NCI-H345 treated with DMSO at 0.1 percent for 48 hours (cell line): Measurements from ENCODE around the gene CDKN2B-AS1.
A peak's percentile ranks its signal among the peaks of the same experiment; 100 is the strongest.

Experiments
- DNase-seq: peaks from one replicate; lab custom pipeline; 2025; ENCODE audit not compliant: unreplicated experiment; lab: John Stamatoyannopoulos, UW

Gene CDKN2B-AS1

DNA sequence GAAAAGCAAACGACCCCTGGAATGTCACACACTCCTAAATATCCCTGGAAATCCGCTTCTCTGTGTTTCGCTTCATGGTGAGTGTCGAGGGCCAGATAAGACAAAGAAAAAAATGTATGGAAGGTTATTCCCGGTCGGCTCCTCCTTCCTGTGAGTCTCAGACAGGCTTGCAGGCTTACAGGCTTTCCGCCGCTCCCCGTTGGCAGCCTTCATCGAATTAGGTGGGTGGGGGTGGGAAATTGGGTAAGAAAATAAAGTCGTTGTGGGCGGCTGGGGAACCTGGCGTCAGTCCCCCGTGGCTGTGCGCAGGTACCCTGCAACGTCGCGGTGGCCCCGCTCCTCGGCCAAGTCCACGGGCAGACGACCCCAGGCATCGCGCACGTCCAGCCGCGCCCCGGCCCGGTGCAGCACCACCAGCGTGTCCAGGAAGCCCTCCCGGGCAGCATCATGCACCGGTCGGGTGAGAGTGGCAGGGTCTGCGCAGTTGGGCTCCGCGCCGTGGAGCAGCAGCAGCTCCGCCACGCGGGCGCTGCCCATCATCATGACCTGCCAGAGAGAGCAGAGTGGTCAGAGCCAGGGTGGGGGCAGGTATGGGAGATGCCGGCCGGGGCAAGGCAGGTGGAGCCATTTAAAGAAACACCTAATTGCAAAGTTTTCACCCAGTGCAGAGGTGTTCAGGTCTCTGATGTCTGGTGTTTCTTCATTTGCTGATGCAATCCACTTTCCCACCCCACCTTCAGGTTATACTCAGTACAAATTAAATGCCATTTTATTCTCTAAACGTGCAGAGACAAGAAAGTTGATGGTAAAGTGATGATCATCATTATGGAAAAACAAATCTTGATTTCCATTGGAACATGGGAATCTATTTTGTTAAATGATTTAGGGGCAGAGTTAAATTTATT, 11.4 kb downstream of the CDKN2B-AS1 start:
- DNase-seq: no peak

DNA sequence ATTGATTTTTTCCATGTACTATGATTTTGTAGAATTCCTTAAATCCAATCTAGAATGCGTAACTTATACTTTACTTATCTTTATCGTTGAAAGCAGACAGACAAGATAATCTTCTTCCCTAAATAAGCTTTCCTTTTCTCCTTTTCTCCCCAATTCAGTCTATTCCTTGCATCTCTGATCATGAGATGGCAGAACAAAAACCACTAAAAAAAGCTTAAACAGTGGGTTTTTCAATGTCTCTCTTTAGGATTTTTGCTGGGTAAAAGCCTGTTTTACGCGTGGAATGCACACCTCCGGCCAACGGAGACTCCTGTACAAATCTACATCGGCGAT, 13.8 kb downstream of the CDKN2B-AS1 start:
- DNase-seq: no peak

DNA sequence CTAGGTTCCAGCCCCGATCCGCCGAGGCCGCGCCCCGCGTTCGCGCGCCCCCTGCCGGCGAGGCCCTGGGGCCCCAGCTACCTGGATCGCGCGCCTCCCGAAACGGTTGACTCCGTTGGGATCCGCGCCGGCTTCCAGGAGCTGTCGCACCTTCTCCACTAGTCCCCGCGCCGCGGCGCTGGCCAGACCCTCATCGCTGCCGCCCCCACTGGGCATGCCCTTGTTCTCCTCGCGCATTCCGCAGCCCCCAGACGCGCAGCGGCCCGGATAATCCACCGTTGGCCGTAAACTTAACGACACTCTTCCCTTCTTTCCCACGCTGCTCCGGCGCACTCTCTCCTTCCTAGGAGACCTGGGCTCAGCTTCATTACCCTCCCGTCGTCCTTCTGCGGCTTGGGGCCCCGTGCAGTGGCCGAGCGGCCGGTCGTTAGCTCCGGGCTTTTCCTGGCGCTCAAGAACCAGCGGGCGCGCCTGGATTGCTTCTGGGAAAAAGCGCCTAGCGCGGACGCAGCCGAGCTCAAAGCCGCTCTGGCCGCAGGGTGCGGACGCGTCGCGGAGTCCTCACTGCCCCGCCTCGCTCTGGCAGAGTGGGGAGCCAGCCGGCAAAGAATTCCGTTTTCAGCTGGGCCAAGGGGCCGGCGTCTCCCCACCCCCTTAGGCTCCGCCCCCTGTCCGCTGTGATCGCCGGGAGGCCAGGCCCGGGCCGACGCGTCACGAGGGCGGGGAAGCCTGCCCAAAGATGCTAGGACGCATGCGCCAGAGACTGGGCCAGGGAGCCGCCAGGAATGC, 14.3 kb downstream of the CDKN2B-AS1 start, which contains the start of gene CDKN2B:
TSS of gene CDKN2B (minus strand) at position 589 of the 789 bp plus-strand sequence. CDS start at position 237, 352 bp downstream.
- peak; percentile 84 for DNase-seq

DNA sequence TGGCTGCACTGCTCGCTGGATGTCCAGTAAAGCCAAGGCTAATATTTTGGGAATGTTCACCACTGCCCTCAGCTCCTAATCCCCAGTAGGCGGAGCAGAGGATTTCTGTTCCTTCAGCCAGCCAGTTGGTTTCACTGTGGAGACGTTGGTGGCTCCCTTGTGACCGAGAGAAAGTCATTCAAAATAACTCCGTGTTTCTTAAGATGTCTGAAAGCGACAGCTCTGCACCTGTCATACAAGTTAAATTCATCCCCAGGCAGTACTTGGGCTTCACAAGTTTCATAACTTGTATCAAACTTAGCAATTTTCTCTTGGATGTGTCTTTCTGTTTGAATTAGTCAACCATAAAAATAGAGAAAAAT, 14.9 kb downstream of the CDKN2B-AS1 start:
- DNase-seq: no peak

DNA sequence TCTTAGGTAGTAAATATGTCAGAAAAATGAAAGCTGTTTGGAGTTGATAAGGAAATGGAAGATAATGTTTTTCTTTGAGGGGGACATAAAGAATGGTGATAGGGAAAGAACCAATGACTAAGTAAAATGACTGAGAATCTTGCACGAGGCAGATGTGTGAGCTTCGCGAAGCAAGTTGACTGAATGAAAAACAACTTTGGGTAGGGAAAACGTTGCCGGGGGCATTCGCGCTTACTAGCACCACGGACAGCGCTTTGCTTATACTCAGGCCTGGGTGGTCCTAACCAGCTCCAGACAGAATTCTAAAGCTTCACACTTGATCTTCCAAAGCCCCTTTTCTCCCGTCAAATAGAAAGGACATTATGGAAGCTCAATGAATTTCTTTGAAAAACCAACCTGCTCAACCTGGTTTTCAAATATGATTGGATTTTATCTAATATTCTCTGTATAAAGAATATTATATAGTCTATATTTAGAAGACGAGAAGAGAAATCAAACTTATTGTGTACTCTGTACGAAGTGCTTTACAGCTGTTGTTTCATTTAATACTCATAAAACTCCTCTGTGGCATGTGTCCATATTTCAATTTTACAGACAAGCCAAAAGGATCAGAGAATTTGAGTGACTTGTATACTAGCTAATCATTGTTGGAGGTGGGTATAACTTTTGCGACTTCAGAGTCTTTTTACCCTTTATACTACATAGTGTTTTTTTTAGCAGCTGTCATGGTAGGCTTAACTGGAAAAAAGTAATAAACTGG, 16.5 kb downstream of the CDKN2B-AS1 start:
- no peak for DNase-seq

DNA sequence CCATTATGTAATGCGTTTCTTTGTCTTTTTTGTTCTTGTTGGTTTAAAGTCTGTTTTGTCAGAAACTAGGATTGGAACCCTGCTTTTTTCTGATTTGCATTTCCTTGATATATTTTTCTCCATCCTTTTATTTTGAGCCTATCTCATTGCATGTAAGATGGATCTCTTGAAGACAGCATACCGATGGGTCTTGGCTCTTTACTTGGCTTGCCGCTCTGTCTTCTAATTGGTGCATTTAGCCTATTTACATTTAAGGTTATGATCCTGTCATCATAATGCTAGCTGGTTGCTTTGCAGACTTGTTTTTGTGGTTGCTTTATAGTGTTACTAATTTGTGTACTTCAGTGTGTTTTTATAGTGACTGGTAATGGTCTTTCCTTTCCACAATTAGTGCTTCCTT, 27.8 kb downstream of the CDKN2B-AS1 start:
- no peak for DNase-seq

DNA sequence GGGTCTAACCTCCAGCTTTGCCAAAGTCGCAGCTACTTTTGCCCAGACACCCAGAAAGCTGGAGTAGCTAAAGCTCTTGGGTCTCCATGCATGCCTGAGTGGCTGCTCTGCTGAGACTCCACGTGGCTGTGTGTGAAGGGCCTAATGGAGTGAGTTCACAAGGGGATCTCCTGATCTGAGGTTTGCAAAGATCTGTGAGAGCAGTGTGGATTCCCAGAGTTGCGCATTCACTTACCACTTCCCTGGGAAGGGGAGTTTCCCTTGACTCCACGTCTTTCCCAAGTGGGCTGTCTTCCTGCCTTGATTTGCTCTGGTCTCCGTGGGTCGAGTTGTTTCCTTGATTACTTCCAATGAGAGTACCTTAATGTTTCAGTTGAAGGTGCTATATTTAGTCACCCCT, 32.1 kb downstream of the CDKN2B-AS1 start:
- DNase-seq: no peak

DNA sequence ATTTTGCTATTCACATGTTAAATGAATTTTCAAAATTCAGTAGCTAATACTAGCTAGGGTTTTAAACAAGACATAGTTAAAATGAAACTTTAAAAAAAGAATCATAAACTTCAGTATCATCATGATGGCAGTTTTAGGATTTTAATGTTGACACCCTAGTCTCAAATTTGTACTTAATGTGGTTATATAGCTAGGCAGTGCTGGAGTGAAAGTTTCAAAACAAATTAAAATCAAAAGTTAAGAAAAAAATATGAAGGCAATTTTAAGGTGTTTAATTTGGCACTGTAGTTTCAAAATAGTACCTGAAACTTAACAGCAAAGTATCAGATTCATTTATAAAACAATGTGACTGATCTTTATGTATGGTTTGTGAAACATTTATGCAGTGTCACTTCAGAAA, 33.8 kb downstream of the CDKN2B-AS1 start:
- no peak for DNase-seq

DNA sequence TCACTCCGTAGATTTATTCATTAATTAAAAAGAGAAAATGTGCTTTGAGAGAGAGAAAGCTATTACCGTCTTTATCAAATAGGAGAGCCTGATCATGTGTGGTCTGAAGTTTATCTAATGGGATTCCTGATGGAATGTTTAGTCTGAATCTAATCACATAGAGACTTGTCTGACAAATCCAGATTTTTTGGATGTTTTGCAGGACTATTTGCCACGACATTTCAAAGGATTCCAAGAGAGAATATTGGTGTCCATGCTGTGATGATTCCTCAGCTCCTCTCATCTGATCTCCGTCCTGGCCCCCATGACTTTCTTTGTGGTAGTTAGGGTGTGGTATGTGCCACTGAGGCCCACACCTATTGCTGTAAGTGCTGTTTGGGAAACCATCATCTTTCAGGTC, 34.6 kb downstream of the CDKN2B-AS1 start:
- DNase-seq: no peak

DNA sequence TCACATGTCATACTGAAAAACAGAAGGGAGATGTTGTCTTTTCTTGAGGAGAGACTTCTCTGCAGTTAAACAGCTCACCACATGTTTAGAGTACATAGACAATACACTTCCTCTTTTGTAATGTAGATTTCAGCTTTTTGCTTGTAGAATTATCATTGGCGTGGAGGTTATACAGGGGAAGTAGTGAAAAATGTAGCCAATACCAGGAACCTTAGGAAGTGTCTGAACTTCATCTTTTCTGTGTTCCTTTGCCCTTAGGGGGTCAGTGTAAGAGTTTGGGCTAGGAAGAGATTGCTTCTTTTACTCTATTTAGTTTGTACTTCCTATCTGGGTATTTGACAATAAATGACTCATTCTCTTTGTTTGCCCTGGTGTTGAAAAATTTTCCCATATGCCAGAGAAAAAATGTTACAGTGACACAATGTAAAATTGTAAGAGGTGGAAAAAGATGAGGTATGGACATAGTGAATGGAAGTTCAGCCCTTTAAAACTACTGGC, 35.6 kb downstream of the CDKN2B-AS1 start:
- DNase-seq: no peak

DNA sequence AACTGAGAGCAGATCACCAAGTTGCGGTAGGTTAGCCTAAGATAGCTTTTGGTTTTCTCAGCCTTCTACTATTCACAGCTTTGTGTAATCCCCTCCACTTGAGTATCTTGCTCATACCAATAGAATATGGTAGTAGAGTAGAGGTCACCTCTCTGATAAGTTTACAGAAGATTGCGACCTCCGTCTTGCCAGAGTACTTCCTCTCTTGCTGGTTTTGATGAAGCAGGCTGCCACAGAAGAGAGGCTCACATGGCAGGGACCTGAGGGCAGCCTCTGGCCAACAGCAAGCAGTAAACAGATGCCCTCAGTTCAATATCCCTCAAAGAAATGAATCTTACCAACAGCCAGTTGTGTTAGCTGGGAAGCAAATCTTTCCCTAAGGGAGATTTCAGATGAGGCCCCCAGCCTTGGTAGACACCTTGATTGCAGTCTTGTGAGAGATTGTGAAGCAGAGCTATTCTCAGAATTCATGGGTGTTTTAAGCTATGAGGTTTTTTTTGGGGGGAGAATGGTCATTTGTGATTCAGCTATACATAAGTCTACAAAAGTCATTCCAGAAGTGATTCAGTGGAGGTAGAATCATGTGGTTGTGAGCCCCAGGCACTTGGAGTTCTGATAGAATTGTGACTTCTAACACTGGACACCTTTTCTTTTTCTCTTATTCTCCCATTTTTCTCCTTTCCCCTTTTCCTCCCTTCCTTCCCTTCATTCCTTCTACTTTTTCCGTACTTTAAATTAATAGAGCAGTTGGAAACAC, 37.2 kb downstream of the CDKN2B-AS1 start:
- DNase-seq: no peak

DNA sequence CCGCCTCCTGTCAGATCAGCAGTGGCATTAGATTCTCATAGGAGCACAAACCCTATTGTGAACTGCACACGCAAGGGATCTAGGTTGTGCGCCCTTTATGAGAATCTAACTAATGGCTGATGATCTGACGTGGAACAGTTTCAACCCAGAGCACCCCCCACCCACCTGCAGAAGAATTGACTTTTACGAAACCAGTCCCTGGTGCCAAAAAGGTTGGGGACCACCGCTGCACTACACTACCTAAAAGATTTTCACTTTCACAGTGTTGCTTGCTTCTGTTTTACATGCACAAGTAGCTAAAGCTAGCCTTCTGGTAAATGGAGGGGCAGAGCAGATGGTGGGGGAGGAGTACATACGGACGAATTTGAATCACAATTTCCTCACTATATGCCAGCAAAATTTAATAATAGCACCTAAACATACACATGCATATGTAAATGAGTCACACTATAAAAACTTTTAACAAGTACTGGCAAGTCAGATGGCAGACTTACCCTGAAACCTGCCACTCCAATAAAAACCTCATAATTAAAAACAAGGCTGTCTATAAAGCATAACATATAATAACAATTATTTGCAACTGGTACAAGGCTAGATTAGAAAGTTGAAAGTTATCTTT, 38.5 kb downstream of the CDKN2B-AS1 start:
- DNase-seq: no peak

DNA sequence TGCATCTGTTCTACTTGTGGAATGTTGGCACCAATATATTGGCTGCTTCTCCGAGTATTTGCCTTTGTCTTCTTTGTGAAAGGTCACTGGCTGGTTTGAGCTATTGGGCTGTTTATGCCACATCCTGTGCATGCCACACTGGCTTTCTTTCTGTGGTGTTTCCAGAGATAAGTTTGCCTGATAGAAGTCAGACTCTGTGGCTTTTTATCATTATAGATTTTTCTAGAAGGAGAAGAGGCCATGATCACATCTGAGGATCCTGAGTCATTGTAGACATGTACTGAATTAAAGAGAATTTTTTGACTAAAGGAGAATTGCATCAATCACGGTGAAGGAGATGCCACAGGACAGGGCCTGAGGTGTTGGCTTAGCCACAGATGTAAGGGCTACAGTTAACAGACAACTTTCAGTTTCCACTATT, 41.0 kb downstream of the CDKN2B-AS1 start:
- no peak for DNase-seq

DNA sequence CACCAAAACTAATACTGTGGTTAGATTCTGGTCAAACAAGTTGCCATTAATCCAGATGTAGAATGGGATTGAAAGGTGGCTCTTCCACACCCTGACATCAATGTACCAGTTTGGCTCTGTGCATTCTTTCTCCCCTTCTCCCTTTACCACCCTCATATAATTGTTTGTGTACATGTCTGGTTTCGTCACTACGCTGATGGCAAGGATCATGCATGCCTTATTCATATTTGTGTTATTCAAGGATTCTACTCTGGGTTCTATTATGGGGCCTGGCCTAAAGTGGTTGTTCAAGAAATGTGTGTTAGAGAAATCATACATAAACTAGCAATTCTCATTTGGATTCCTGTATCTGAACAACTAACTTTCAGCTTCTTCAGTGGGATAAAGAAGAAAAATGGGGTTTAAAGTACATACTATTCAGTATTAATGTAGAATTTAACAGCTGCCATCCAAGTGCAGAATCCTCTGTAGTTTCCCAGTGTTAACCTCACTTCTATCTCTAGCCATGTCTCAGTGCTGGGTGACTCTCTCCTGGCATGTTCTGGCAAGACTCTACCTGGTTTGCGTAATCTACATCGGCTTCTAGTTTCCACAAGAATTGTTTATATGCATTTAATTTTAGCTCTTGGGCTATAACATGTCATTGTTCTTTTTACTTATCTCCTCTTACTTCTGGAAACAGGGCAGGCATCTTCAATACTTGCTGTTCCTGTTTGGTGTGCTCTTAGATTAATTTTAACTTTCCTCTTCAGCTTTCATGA, 42.5 kb downstream of the CDKN2B-AS1 start:
- no peak for DNase-seq

DNA sequence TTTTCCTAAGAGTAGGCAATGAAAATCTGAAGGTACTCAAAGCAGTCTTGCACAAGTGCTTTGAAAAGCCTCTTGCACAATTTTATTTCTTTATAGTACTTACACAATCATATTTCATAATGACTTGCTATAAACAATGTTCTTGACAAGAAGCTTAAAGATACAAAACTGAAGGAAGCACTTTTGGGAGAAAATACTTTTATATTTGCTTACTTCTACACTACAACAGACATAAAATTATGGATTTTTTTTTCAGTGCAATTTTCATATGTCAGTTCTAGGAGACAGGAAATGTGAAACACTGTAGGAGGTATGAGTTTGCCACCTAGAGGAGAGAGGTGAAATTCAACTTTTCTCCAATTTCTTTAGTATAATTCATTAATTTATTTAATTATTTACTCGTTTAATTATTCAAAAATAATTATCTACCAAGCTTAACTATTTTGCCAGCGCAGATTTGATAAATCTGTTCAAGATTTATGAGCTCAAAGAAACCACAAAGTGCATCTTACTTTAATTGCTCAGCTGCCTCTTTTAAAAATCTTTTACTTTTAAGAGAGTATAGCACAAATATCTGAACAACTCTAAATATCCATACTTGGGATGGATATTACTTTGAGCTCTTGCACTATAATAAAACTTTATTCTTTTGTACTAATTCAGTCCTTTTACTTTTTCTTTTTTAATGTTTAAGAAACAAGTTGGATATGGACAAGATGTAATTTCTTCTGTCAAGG, 43.5 kb downstream of the CDKN2B-AS1 start:
- no peak for DNase-seq

DNA sequence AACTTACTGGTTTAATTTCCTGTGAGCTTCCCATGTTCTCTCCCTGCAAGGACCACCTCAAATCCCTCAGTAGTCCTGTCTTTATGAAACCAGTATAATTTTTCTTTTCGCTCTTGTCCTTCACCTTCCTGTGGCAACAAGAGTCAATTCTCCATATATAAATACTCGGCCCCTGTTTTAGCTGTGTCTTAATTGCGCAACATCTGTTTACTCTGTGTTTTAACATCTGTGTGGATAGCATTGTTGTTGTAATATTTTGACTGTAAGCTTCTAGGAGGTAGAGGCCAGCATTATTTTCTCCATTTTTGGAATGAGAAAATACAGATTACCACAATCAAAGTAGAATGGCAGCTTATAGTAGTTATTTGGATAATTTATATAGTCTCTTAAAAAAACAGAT, 44.7 kb downstream of the CDKN2B-AS1 start:
- no peak for DNase-seq

DNA sequence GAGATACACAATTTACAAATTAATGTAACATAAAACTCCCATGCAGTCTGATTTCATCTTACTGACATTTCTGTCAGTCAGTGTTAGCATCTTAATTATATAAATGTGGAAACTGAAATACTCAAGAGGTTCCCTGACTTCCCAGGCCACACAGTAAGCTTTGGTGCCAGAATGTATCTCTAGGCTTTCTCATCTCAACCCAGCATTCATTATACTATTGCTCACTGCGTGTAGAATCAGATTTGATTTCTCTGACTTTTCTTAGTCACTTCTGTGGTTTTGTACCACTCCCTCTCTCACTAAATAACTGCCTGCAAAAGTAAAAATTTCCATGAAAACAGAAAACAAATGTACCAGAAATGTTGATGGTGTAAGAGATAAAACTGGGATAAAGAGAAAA, 46.2 kb downstream of the CDKN2B-AS1 start:
- DNase-seq: no peak

DNA sequence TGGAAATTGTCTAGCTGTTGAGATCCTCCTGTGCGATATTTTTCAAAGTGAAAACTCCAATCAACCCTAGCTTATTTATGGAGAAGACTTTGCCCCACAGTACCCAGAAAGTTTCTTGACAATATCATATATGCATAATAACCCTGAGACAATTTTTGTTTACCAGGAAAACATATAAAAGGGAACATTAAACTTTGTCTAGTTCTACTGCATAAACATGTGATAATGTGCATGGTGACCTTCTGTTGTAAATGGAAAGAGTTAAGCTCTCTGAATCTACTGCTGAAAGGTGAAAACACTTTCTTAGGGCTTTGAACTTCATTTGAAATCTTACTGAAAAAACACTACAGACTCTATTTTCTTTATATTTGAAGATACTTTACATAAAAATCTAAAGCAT, 46.8 kb downstream of the CDKN2B-AS1 start:
- DNase-seq: no peak

DNA sequence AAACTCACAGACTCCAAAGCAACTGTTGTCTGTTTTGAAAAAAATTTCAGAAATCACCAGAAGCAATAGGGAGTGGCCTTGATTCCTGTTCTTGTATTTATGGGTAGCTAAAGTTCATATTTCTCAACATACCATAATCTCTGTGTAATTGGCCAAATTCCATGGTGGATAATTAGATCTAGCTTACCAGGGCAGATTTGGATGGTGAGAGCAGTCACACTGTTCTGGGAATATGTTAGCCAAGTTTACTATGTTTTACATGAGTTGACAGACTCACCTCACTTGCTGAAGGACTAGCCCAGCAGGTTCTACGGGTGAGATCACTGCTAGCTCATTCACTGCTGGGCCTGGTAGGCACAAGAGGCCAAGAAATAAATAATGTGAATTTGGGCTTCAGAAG, 47.2 kb downstream of the CDKN2B-AS1 start:
- DNase-seq: no peak
